ENCODE data around the gene PLXNA4. TPM values are rescaled to one million over a fixed set of nuclear protein-coding genes. Genes with fewer than 3 reads are reported as not detected.

PLXNA4 gene
- polyA plus RNA-seq, 1 donor (not counting 4 experiments of a cell fraction or from before 2014, with no cell fraction given), result 0.01 TPM

DNA sequence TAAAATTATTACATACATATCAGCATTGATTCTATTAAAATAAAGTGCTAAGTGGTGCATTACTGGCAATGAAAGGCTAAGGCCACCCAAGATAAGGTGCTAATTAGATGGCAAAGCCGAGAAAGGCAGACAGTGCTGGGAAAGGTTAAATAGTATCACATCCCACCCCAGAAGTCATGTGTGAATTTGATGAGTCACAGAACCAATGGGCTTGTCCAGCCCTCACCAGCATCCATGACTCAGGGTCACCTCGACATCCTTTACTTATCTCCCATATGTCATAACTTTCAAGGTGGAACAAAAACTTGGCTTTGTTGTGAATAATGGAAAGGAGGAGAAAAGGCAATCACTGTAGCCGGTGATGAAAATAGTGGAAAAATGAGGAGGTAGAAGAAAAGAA, 459.1 kb downstream of the PLXNA4 start:
- Histone ChIP-seq H3K9ac (ENCODE audit: control insufficient read depth, extremely low read depth, insufficient read depth, low read length) (no peak overlapping the region), H3K79me2 (ENCODE audit: control insufficient read depth, insufficient read depth, low read length) (no peaks in the 10 kb centered on the region), H3K27ac (ENCODE audit: control insufficient read depth, insufficient read depth, low read length) (peak overlapping the region; percentile 61), H3K27me3 (ENCODE audit: control insufficient read depth, extremely low read depth, insufficient read depth, low read length) (no peaks in the 10 kb centered on the region), H3K4me3 (ENCODE audit: control insufficient read depth in 2 of 3, extremely low read depth in 1 of 3, insufficient read depth in 2 of 3, low read depth in 1 of 3, low read length in 3 of 3) (no peak overlapping the region), H2AFZ (ENCODE audit: control insufficient read depth, low read length) (no peak overlapping the region), H3K4me2 (ENCODE audit: control insufficient read depth, extremely low read depth, insufficient read depth, low read depth, low read length) (peak overlapping the region; percentile 44), H3K4me1 (ENCODE audit: control insufficient read depth, extremely low read depth, insufficient read depth, low read length) (peaks cover 22% of the 10 kb centered on the region), H3K9me3 (ENCODE audit: control insufficient read depth, low read depth, low read length) (no peaks in the 10 kb centered on the region), H3K36me3 (ENCODE audit: control insufficient read depth in 2 of 2, extremely low read depth in 1 of 2, insufficient read depth in 2 of 2, low read length in 2 of 2) (no peaks in the 10 kb centered on the region), H4K20me1 (ENCODE audit: control insufficient read depth, extremely low read depth, insufficient read depth, low read length) (no peaks in the 10 kb centered on the region), H3K9me1 (ENCODE audit: control insufficient read depth, extremely low read depth, insufficient read depth, low read length) (no peaks in the 10 kb centered on the region)
- DNase-seq (ENCODE audit: low read depth, low spot score), result peak; percentile 54
- TF ChIP-seq, protein P1, sequence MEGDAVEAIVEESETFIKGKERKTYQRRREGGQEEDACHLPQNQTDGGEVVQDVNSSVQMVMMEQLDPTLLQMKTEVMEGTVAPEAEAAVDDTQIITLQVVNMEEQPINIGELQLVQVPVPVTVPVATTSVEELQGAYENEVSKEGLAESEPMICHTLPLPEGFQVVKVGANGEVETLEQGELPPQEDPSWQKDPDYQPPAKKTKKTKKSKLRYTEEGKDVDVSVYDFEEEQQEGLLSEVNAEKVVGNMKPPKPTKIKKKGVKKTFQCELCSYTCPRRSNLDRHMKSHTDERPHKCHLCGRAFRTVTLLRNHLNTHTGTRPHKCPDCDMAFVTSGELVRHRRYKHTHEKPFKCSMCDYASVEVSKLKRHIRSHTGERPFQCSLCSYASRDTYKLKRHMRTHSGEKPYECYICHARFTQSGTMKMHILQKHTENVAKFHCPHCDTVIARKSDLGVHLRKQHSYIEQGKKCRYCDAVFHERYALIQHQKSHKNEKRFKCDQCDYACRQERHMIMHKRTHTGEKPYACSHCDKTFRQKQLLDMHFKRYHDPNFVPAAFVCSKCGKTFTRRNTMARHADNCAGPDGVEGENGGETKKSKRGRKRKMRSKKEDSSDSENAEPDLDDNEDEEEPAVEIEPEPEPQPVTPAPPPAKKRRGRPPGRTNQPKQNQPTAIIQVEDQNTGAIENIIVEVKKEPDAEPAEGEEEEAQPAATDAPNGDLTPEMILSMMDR (optimal IDR thresholded peaks at IDR 0.05 in 1 of 3, IDR thresholded peaks at IDR 0.05 in 1 of 3, conservative IDR thresholded peaks at IDR 0.05 in 1 of 3; ENCODE audit: extremely low read depth in 1 of 3, insufficient read depth in 2 of 3, low read length in 3 of 3), result no peak
- no peak for TF ChIP-seq EZH2 (IDR thresholded peaks at IDR 0.05; ENCODE audit: low read length)
- FAIRE-seq, result peak; percentile 94
- dilution Hi-C loops (cut with MboI; ENCODE audit: extremely low pct_ligation_motif_present, low sequenced_read_pairs), result no loop called here

DNA sequence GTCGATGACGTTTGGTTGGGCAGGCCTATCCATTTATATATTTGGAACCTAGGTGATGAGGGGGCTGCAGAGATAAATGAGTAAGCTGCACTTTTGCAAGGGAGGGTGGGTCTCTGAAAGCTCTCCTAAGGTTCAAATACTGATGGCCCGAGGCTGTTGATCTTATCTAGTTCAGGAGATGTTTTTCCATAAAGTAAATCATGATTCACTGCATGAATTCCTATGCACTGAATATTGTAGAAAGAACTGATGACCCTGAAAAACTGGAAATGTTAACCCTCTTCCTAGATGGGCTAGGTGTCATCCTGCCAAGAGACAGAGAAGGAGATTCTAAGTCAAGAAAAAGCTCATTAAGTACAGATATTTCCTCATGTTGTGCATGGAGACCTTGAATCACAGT, 459.9 kb downstream of the PLXNA4 start:
- Histone ChIP-seq H3K27ac (ENCODE audit: control insufficient read depth, insufficient read depth, low read length) (peak overlapping the region; percentile 61), H3K9me3 (ENCODE audit: control insufficient read depth, low read depth, low read length) (no peaks in the 10 kb centered on the region), H3K27me3 (ENCODE audit: control insufficient read depth, extremely low read depth, insufficient read depth, low read length) (no peaks in the 10 kb centered on the region), H4K20me1 (ENCODE audit: control insufficient read depth, extremely low read depth, insufficient read depth, low read length) (no peaks in the 10 kb centered on the region), H3K36me3 (ENCODE audit: control insufficient read depth in 2 of 2, extremely low read depth in 1 of 2, insufficient read depth in 2 of 2, low read length in 2 of 2) (no peaks in the 10 kb centered on the region), H3K4me1 (ENCODE audit: control insufficient read depth, extremely low read depth, insufficient read depth, low read length) (peaks cover 22% of the 10 kb centered on the region), H3K4me3 (ENCODE audit: control insufficient read depth in 2 of 3, extremely low read depth in 1 of 3, insufficient read depth in 2 of 3, low read depth in 1 of 3, low read length in 3 of 3) (no peak overlapping the region), H2AFZ (ENCODE audit: control insufficient read depth, low read length) (no peak overlapping the region), H3K4me2 (ENCODE audit: control insufficient read depth, extremely low read depth, insufficient read depth, low read depth, low read length) (peak overlapping the region; percentile 44), H3K9me1 (ENCODE audit: control insufficient read depth, extremely low read depth, insufficient read depth, low read length) (no peaks in the 10 kb centered on the region), H3K79me2 (ENCODE audit: control insufficient read depth, insufficient read depth, low read length) (no peaks in the 10 kb centered on the region), H3K9ac (ENCODE audit: control insufficient read depth, extremely low read depth, insufficient read depth, low read length) (no peak overlapping the region)
- TF ChIP-seq EZH2 (IDR thresholded peaks at IDR 0.05; ENCODE audit: low read length), result no peak
- TF ChIP-seq, protein P1 (optimal IDR thresholded peaks at IDR 0.05 in 1 of 3, IDR thresholded peaks at IDR 0.05 in 1 of 3, conservative IDR thresholded peaks at IDR 0.05 in 1 of 3; ENCODE audit: extremely low read depth in 1 of 3, insufficient read depth in 2 of 3, low read length in 3 of 3), result no peak
- FAIRE-seq (peak; percentile 72), DNase-seq (ENCODE audit: low read depth, low spot score) (peak; percentile 87)
- dilution Hi-C loops (cut with MboI; ENCODE audit: extremely low pct_ligation_motif_present, low sequenced_read_pairs), result no loop called here

All from keratinocyte (primary cell).